WTC11 (cell line): ENCODE results near the gene STK39. TPM values are rescaled to one million over a fixed set of nuclear protein-coding genes. Genes with fewer than 3 reads are reported as not detected.

Experiments
- ATAC-seq: fragments of 200-7000 bp; cut with Tn5 transposase; 2 replicates; pipeline ENCODE4 v1.10.0; 2021; ENCODE audit warnings: mild to moderate bottlenecking, moderate library complexity
- CTCF ChIA-PET: fragments of 300-600 bp; sonication (Branson Sonifier 250); formaldehyde crosslinking; loops from one replicate; lab custom pipeline; 2021; ENCODE audit warnings: antibody characterized with exemption; lab: Charles Lee
- POLR2A ChIA-PET: fragments of 350-600 bp; sonication (Branson Sonifier 250); formaldehyde crosslinking; loops from one replicate; lab custom pipeline; 2021; ENCODE audit warnings: antibody characterized with exemption; lab: Charles Lee
- DNase-seq: peaks from one replicate; pipeline ENCODE4 v3.0.0; 2021; ENCODE audit warnings: low spot score
- H3K27ac Mint-ChIP-seq: 2 replicates; pipeline ENCODE4 v1.8.0; 2021; ENCODE audit warnings: mixed read lengths
- H3K27me3 Mint-ChIP-seq: 2 replicates; pipeline ENCODE4 v1.8.0; 2021; ENCODE audit warnings: low read depth, mild to moderate bottlenecking, moderate library complexity, mixed read lengths
- H3K36me3 Mint-ChIP-seq: 2 replicates; pipeline ENCODE4 v1.8.0; 2021; ENCODE audit warnings: mixed read lengths
- H3K4me1 Mint-ChIP-seq: 2 replicates; pipeline ENCODE4 v1.8.0; 2022; ENCODE audit warnings: mixed read lengths
- H3K4me3 Mint-ChIP-seq: 2 replicates; pipeline ENCODE4 v1.8.0; 2021; ENCODE audit warnings: mild to moderate bottlenecking, moderate library complexity, mixed read lengths
- H3K9me3 Mint-ChIP-seq: 2 replicates; pipeline ENCODE4 v1.8.0; 2021; ENCODE audit warnings: mixed read lengths
- ATF3 ChIP-seq: sonication (generic); formaldehyde crosslinking; conservative IDR thresholded peaks from 2 replicates; pipeline ENCODE4 v1.8.1; 2022; ENCODE audit warnings: mild to moderate bottlenecking, missing genetic modification reagents
- CREM ChIP-seq: sonication (generic); formaldehyde crosslinking; IDR thresholded peaks from 2 replicates; pipeline ENCODE4 v1.8.1; 2022; ENCODE audit warnings: mild to moderate bottlenecking, missing genetic modification reagents, moderate library complexity
- EMX1 ChIP-seq: fragments of 250-450 bp; sonication (Bioruptor Pico); IDR thresholded peaks from 2 replicates; pipeline ENCODE4 v1.8.0; 2021; ENCODE audit warnings: mild to moderate bottlenecking
- ETV6 ChIP-seq: sonication (generic); formaldehyde crosslinking; IDR thresholded peaks from 2 replicates; pipeline ENCODE4 v1.8.1; 2022; ENCODE audit warnings: mild to moderate bottlenecking, missing genetic modification reagents
- GABPB1 ChIP-seq: sonication (generic); formaldehyde crosslinking; IDR thresholded peaks from 2 replicates; pipeline ENCODE4 v1.8.1; 2023; ENCODE audit warnings: mild to moderate bottlenecking, missing genetic modification reagents
- GTF2I ChIP-seq: fragments of 250-450 bp; sonication (Bioruptor Pico); conservative IDR thresholded peaks from 2 replicates; pipeline ENCODE4 v1.4.0; 2021; ENCODE audit warnings: mild to moderate bottlenecking
- HMGXB4 ChIP-seq: sonication (generic); formaldehyde crosslinking; IDR thresholded peaks from 2 replicates; pipeline ENCODE4 v1.8.1; 2023; ENCODE audit warnings: mild to moderate bottlenecking, moderate library complexity, missing genetic modification reagents
- JAZF1 ChIP-seq: fragments of 250-450 bp; sonication (Bioruptor Pico); IDR thresholded peaks from 2 replicates; pipeline ENCODE4 v1.9.0; 2021; ENCODE audit warnings: moderate library complexity, mild to moderate bottlenecking, inconsistent platforms
- SMAD3 ChIP-seq: sonication (generic); formaldehyde crosslinking; IDR thresholded peaks from 2 replicates; pipeline ENCODE4 v1.8.0; 2022; ENCODE audit warnings: missing genetic modification reagents, mild to moderate bottlenecking, borderline replicate concordance
- SOX15 ChIP-seq: fragments of 250-450 bp; sonication (Bioruptor Pico); IDR thresholded peaks from 2 replicates; pipeline ENCODE4 v1.9.0; 2021; ENCODE audit warnings: mild to moderate bottlenecking
- TEAD4 ChIP-seq: sonication (generic); formaldehyde crosslinking; IDR thresholded peaks from 2 replicates; pipeline ENCODE4 v1.8.0; 2022; ENCODE audit warnings: mild to moderate bottlenecking, missing genetic modification reagents
- ZBTB21 ChIP-seq: sonication (generic); formaldehyde crosslinking; IDR thresholded peaks from 2 replicates; pipeline ENCODE4 v1.8.1; 2023; ENCODE audit warnings: mild to moderate bottlenecking, missing genetic modification reagents, borderline replicate concordance
- ZNF138 ChIP-seq: sonication (generic); formaldehyde crosslinking; conservative IDR thresholded peaks from 2 replicates; pipeline ENCODE4 v1.8.1; 2022; ENCODE audit warnings: mild to moderate bottlenecking, moderate library complexity, missing genetic modification reagents
- ZNF317 ChIP-seq: sonication (generic); formaldehyde crosslinking; IDR thresholded peaks from 2 replicates; pipeline ENCODE4 v1.8.1; 2023; ENCODE audit warnings: low read depth, mild to moderate bottlenecking, moderate library complexity, missing genetic modification reagents, borderline replicate concordance
- ZNF423 ChIP-seq: fragments of 250-450 bp; sonication (Bioruptor Pico); IDR thresholded peaks from 2 replicates; pipeline ENCODE4 v2.1.2; 2022; ENCODE audit warnings: mild to moderate bottlenecking, moderate library complexity
- ZSCAN18 ChIP-seq: fragments of 250-450 bp; sonication (Bioruptor Pico); IDR thresholded peaks from 2 replicates; pipeline ENCODE4 v2.1.2; 2022; ENCODE audit warnings: mild to moderate bottlenecking, moderate library complexity
- total RNA-seq: library from RNA; stranded (reverse); gene quantifications from 3 replicates; pipeline ENCODE4 v1.2.3, GENCODE V29; 2021
- TF ChIP-seq, protein P1 (sequence below): fragments of 250-450 bp; sonication (Bioruptor Pico); IDR thresholded peaks from 2 replicates; pipeline ENCODE4 v1.8.0; 2021; ENCODE audit warnings: mild to moderate bottlenecking
- TF ChIP-seq, protein P2 (sequence below): sonication (generic); formaldehyde crosslinking; IDR thresholded peaks from 2 replicates; pipeline ENCODE4 v1.8.0; 2022; ENCODE audit warnings: mild to moderate bottlenecking, missing genetic modification reagents
- TF ChIP-seq, protein P3 (sequence below): sonication (generic); formaldehyde crosslinking; IDR thresholded peaks from 2 replicates; pipeline ENCODE4 v1.8.1; 2022; ENCODE audit warnings: missing genetic modification reagents, borderline replicate concordance

STK39 gene
- total RNA-seq, 1 experiment from 2014 or later = 20.5 TPM

GRCh38 chr2:168286535-168286934 lies 39.1 kb upstream of the STK39 start:
- CTCF ChIA-PET = no interaction called here
- no peaks in the 10 kb centered on the region for H3K36me3 Mint-ChIP-seq
- DNase-seq = no peak

GRCh38 chr2:168278424-168278888 lies 31.1 kb upstream of the STK39 start:
- ChIA-PET CTCF (interaction anchor here (1.3 kb wide), 1 partner anchor 58 kb away, joined by 4 read pairs; no protein-coding TSS in a partner anchor), POLR2A (no interaction called here)
- ATAC-seq (no peak), DNase-seq (no peak)
- H3K27ac Mint-ChIP-seq = no peak overlapping the region
- H3K4me1 Mint-ChIP-seq = no peaks in the 10 kb centered on the region
- H3K36me3 Mint-ChIP-seq = no peaks in the 10 kb centered on the region
- H3K9me3 Mint-ChIP-seq = peaks cover 4% of the 10 kb centered on the region; the same call in 1 of the 2 replicates
- H3K4me3 Mint-ChIP-seq = no peak overlapping the region
- H3K27me3 Mint-ChIP-seq = no peaks in the 10 kb centered on the region
- no peak for TF ChIP-seq SMAD3 (CRISPR knock-in tag)
- TF ChIP-seq HMGXB4 = no peak
- no peak for TF ChIP-seq JAZF1 (CRISPR knock-in tag)
- TF ChIP-seq GTF2I (CRISPR knock-in tag) = no peak
- no peak for TF ChIP-seq TEAD4 (CRISPR knock-in tag)
- no peak for TF ChIP-seq ZNF423 (CRISPR knock-in tag)
- no peak for TF ChIP-seq ATF3 (CRISPR knock-in tag)
- no peak for TF ChIP-seq ETV6

More at GRCh38 chr2:168286535-168286934, 39.1 kb upstream of the STK39 start:
- no peak for ATAC-seq
- POLR2A ChIA-PET = no interaction called here
- no peaks in the 10 kb centered on the region for H3K9me3 Mint-ChIP-seq
- TF ChIP-seq, protein P1, sequence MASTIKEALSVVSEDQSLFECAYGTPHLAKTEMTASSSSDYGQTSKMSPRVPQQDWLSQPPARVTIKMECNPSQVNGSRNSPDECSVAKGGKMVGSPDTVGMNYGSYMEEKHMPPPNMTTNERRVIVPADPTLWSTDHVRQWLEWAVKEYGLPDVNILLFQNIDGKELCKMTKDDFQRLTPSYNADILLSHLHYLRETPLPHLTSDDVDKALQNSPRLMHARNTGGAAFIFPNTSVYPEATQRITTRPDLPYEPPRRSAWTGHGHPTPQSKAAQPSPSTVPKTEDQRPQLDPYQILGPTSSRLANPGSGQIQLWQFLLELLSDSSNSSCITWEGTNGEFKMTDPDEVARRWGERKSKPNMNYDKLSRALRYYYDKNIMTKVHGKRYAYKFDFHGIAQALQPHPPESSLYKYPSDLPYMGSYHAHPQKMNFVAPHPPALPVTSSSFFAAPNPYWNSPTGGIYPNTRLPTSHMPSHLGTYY (CRISPR knock-in tag) = no peak
- TF ChIP-seq CREM (no peak), ZNF138 (CRISPR knock-in tag) (no peak), SOX15 (CRISPR knock-in tag) (no peak), EMX1 (no peak), TEAD4 (CRISPR knock-in tag) (no peak), ZBTB21 (CRISPR knock-in tag) (no peak), ZNF423 (CRISPR knock-in tag) (no peak), ZSCAN18 (CRISPR knock-in tag) (no peak), ZNF317 (CRISPR knock-in tag) (no peak), GABPB1 (CRISPR knock-in tag) (no peak)
- TF ChIP-seq, protein P2, sequence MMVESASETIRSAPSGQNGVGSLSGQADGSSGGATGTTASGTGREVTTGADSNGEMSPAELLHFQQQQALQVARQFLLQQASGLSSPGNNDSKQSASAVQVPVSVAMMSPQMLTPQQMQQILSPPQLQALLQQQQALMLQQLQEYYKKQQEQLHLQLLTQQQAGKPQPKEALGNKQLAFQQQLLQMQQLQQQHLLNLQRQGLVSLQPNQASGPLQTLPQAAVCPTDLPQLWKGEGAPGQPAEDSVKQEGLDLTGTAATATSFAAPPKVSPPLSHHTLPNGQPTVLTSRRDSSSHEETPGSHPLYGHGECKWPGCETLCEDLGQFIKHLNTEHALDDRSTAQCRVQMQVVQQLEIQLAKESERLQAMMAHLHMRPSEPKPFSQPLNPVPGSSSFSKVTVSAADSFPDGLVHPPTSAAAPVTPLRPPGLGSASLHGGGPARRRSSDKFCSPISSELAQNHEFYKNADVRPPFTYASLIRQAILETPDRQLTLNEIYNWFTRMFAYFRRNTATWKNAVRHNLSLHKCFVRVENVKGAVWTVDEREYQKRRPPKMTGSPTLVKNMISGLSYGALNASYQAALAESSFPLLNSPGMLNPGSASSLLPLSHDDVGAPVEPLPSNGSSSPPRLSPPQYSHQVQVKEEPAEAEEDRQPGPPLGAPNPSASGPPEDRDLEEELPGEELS = no peak
- TF ChIP-seq, protein P3, sequence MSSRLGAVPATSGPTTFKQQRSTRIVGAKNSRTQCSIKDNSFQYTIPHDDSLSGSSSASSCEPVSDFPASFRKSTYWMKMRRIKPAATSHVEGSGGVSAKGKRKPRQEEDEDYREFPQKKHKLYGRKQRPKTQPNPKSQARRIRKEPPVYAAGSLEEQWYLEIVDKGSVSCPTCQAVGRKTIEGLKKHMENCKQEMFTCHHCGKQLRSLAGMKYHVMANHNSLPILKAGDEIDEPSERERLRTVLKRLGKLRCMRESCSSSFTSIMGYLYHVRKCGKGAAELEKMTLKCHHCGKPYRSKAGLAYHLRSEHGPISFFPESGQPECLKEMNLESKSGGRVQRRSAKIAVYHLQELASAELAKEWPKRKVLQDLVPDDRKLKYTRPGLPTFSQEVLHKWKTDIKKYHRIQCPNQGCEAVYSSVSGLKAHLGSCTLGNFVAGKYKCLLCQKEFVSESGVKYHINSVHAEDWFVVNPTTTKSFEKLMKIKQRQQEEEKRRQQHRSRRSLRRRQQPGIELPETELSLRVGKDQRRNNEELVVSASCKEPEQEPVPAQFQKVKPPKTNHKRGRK = no peak
- TF ChIP-seq, all 79 proteins: peak for 0
- Mint-ChIP-seq H3K4me3 (no peak overlapping the region), H3K4me1 (no peaks in the 10 kb centered on the region), H3K27ac (no peak overlapping the region), H3K27me3 (no peaks in the 10 kb centered on the region)
